ENCODE results near the gene IQCE. TPM values are rescaled to one million over a fixed set of nuclear protein-coding genes. Genes with fewer than 3 reads are reported as not detected.
"Not testable (repeated sequence)": the region's sequence is repeated elsewhere in the genome, so short reads cannot be mapped to it uniquely, and the experiment has no call there.

IQCE gene
- total and polyA plus RNA-seq, 10 of the 15 experiments (the other 5 are each of a cell fraction or from before 2014, with no cell fraction given): 0.37 to 8.1 (median 3.7) TPM

DNA sequence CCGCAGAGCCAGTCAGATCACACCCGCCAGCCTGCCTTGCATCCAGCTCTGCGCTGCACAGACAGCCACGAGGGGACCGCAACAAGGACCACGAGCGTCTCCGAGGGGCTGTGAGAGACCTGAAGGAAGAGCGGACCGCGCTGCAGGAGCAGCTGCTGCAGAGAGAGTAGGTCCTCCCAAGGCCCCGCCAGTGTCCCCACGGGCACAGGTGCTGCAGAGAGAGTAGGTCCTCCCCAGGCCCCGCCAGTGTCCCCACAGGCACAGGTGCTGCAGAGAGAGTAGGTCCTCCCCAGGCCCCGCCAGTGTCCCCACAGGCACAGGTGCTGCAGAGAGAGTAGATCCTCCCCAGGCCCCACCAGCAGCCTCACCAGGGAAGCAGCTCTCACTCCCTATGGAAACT, 31.2 kb downstream of the IQCE start:
- WGBS (ENCODE audit: insufficient coverage, insufficient replicate concordance, low lambda C conversion rate, missing lambda C conversion rate): 90% methylated on average over 14 of the region's 15 CpGs
- SMC1A ChIA-PET (ENCODE audit: uncharacterized antibody, unreplicated experiment); H3K9ac ChIP-seq (ENCODE audit: control insufficient read depth, insufficient read depth, low read length); H3K4me3 ChIP-seq; H3K9me3 ChIP-seq (replicated peaks; ENCODE audit: control insufficient read depth, insufficient read depth, low read length); DNase-seq (ENCODE audit: low read depth, low spot score); POLR2A ChIA-PET; FAIRE-seq; H3K36me3 ChIP-seq (ENCODE audit: control insufficient read depth in 2 of 2, insufficient read depth in 2 of 2, low read length in 1 of 2); in situ Hi-C loops (cut with MboI); H3K27me3 ChIP-seq (replicated peaks in 1 of 2; ENCODE audit: control insufficient read depth in 2 of 2, insufficient read depth in 2 of 2, low read length in 1 of 2); H2AFZ ChIP-seq (ENCODE audit: control insufficient read depth, low read depth, low read length); BruUV-seq (replicated peaks); ATAC-seq; H3K4me1 ChIP-seq (ENCODE audit: control insufficient read depth, insufficient read depth, low read length); H3K79me2 ChIP-seq (ENCODE audit: control insufficient read depth, insufficient read depth, low read length); intact Hi-C loops (cut with micrococcal nuclease; ENCODE audit: unreplicated experiment); H3K27ac ChIP-seq (ENCODE audit: control insufficient read depth, insufficient read depth); H4K20me1 ChIP-seq (ENCODE audit: control insufficient read depth, insufficient read depth); H3K4me2 ChIP-seq (ENCODE audit: control insufficient read depth, insufficient read depth): not testable (repeated sequence)
- ChIA-PET CTCF (interaction anchor here (1.2 kb wide), 2 partner anchors 10 to 120 kb away, joined by 3 read pairs; no protein-coding TSS in a partner anchor), RAD21 (ENCODE audit: unreplicated experiment) (interaction anchor here (1.1 kb wide), 1 partner anchor 61 kb away, joined by 3 read pairs; no protein-coding TSS in a partner anchor)

DNA sequence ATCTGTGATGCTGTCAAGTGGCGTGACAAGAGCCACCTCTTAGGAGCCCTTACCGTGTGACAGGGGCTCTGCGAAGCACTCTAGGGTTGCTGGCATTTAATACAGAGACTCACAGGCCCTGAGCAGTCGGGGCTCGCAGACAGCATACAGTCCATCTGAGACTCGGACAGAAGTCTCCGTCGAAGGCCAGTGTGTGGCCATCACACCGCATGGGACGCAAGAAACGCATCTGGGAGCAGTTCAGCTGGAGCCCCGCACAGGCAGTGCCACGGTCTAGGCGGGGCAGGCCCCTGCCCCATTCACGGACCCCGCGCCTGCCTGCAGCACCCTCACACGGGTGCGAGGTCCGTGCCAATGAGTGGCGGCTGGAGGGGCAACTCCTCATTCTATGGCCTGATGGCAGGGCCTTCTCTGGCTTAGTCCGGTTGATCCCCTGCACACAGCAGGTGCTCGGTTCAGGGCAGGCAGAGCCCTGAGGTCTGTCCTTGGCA, 33.6 kb downstream of the IQCE start:
- Histone ChIP-seq H3K4me2 (ENCODE audit: control insufficient read depth, insufficient read depth) (no peak overlapping the region), H4K20me1 (ENCODE audit: control insufficient read depth, insufficient read depth) (no peaks in the 10 kb centered on the region), H3K9me3 (replicated peaks; ENCODE audit: control insufficient read depth, insufficient read depth, low read length) (no peaks in the 10 kb centered on the region), H3K4me3 (no peak overlapping the region), H3K36me3 (ENCODE audit: control insufficient read depth in 2 of 2, insufficient read depth in 2 of 2, low read length in 1 of 2) (no peaks in the 10 kb centered on the region; a peak in 1 of 4 replicates), H3K4me1 (ENCODE audit: control insufficient read depth, insufficient read depth, low read length) (no peaks in the 10 kb centered on the region), H3K27ac (ENCODE audit: control insufficient read depth, insufficient read depth) (no peak overlapping the region), H3K27me3 (replicated peaks in 1 of 2; ENCODE audit: control insufficient read depth in 2 of 2, insufficient read depth in 2 of 2, low read length in 1 of 2) (no peaks in the 10 kb centered on the region), H2AFZ (ENCODE audit: control insufficient read depth, low read depth, low read length) (no peak overlapping the region), H3K9ac (ENCODE audit: control insufficient read depth, insufficient read depth, low read length) (no peak overlapping the region), H3K79me2 (ENCODE audit: control insufficient read depth, insufficient read depth, low read length) (no peaks in the 10 kb centered on the region)
- ChIA-PET POLR2A (no interaction called here), CTCF (no interaction called here), SMC1A (ENCODE audit: uncharacterized antibody, unreplicated experiment) (no interaction called here), RAD21 (ENCODE audit: unreplicated experiment) (no interaction called here)
- BruUV-seq (replicated peaks): no TSS peak
- 88% methylated on average over 23 of the region's 23 CpGs for whole genome bisulfite sequencing (ENCODE audit: insufficient coverage, insufficient replicate concordance, low lambda C conversion rate, missing lambda C conversion rate)
- ATAC-seq (no peak), DNase-seq (ENCODE audit: low read depth, low spot score) (no peak), FAIRE-seq (no peak)
- no peak for TF ChIP-seq PAX8 (IDR thresholded peaks at IDR 0.05)
- TF ChIP-seq, protein P1, sequence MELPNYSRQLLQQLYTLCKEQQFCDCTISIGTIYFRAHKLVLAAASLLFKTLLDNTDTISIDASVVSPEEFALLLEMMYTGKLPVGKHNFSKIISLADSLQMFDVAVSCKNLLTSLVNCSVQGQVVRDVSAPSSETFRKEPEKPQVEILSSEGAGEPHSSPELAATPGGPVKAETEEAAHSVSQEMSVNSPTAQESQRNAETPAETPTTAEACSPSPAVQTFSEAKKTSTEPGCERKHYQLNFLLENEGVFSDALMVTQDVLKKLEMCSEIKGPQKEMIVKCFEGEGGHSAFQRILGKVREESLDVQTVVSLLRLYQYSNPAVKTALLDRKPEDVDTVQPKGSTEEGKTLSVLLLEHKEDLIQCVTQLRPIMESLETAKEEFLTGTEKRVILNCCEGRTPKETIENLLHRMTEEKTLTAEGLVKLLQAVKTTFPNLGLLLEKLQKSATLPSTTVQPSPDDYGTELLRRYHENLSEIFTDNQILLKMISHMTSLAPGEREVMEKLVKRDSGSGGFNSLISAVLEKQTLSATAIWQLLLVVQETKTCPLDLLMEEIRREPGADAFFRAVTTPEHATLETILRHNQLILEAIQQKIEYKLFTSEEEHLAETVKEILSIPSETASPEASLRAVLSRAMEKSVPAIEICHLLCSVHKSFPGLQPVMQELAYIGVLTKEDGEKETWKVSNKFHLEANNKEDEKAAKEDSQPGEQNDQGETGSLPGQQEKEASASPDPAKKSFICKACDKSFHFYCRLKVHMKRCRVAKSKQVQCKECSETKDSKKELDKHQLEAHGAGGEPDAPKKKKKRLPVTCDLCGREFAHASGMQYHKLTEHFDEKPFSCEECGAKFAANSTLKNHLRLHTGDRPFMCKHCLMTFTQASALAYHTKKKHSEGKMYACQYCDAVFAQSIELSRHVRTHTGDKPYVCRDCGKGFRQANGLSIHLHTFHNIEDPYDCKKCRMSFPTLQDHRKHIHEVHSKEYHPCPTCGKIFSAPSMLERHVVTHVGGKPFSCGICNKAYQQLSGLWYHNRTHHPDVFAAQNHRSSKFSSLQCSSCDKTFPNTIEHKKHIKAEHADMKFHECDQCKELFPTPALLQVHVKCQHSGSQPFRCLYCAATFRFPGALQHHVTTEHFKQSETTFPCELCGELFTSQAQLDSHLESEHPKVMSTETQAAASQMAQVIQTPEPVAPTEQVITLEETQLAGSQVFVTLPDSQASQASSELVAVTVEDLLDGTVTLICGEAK (IDR thresholded peaks at IDR 0.05; ENCODE audit: borderline replicate concordance): no peak
- TF ChIP-seq EP300 (IDR thresholded peaks at IDR 0.05; ENCODE audit: borderline replicate concordance in 1 of 2, control insufficient read depth in 1 of 2, low read depth in 2 of 2, low read length in 2 of 2): no peak
- intact Hi-C loops (cut with micrococcal nuclease; ENCODE audit: unreplicated experiment) (no loop called here), in situ Hi-C loops (cut with MboI) (no loop called here)
